GM19099 (cell line): ENCODE data around the gene ZNF280C.

Source experiments
- POLR2A ChIP-seq: IDR thresholded peaks from 3 replicates; pipeline ENCODE4 v1.6.1; 2011; ENCODE audit warnings: low read depth; ENCODE audit not compliant: insufficient read length; ENCODE audit errors: extremely low read depth

Gene ZNF280C

DNA sequence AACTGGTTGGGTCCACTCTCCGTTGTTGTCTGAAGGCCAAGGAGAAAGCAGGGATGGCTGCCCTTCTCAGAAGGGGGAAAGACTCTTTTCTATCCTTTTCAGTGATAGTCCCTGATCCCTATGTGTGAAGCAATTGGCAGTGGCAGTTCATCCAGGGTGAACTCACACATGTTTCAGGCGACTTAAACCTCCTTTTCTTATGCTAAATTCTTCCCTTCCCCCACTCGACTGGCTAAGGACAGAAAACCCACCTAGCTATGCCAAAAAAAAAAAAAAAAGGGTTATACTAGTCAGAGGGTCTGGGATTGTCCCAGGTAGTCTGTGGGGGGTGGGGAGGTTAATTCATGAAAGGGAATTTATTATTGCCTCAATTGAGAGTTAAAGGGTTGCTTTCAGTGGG lies 12.2 kb upstream of the ZNF280C start:
- no peak for TF ChIP-seq POLR2A

- no peak for TF ChIP-seq POLR2A
Measured at GRCh38 chrX:130267956-130268448, 697 bp downstream of the ZNF280C start.

GRCh38 chrX:130264573-130264972 lies 4.1 kb downstream of the ZNF280C start:
- TF ChIP-seq POLR2A, result no peak

- no peak for TF ChIP-seq POLR2A
Measured at GRCh38 chrX:130263016-130263415, 5.7 kb downstream of the ZNF280C start.

- TF ChIP-seq POLR2A, result no peak
Measured at GRCh38 chrX:130262231-130262630, 6.5 kb downstream of the ZNF280C start.

DNA sequence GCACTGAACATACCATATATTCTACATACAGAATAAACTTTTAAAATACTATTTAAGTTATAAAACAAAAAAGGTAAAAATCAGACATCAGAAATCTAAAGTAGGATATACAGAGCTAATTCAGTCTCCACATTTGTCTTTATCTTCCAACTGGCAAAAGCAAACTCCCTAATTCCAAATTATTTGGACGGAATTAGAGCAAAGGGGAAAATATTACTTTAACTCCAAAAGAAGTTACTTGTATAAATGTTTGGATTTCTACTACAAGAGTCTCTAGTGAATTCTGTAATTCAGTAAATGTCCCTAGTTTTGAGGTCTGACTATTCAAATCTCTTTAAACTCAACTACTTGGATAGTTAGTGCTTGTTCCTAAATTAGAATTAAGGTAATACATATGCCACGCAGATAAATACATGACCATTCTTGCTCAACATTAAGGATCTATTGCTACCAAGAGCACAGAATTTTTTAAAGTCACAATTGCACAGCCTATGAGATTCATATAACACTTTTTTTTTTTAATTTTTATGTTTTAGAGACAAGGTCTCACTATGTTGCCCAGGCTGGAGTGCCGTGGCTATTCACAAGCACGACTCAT lies 7.3 kb downstream of the ZNF280C start:
- TF ChIP-seq POLR2A, result no peak

- no peak for TF ChIP-seq POLR2A
Measured at GRCh38 chrX:130260316-130260715, 8.4 kb downstream of the ZNF280C start.

DNA sequence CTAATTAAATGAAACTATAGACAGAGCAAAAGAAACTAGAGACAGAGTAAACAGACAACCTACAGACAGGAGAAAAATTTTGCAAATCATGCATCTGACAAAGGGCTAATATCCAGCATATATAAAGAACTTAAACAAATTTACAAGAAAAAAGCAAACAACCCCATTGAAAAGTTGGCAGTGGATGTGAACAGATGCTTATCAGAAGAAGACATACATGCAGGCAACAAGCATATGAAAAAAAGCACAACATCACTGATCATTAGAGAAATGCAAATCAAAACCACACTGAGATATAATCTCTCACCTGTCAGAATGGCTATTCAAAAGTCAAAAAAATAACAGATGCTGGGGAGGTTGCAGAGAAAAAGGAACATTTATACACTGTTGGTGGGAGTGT lies 14.8 kb downstream of the ZNF280C start:
- TF ChIP-seq POLR2A, result no peak

DNA sequence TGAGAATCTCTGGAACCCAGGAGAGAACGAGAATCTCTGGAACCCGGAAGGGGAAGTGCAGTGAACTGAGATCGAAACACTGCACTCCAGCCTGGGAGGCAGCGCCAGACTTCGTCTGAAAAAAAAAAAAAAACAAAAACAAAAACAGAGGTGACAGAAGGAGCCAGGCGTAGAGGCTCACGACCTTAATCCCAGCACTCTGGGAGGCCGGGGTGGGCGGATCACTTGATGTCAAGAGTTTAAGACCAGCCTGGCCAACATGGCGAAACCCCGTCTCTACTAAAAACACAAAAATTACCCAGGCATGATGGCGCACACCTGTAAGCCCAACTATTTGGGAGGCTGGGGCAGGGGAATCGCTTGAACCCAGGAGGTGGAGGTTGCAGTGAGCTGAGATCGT lies 17.0 kb downstream of the ZNF280C start:
- no peak for TF ChIP-seq POLR2A

GRCh38 chrX:130247996-130248395 lies 20.7 kb downstream of the ZNF280C start:
- no peak for TF ChIP-seq POLR2A

DNA sequence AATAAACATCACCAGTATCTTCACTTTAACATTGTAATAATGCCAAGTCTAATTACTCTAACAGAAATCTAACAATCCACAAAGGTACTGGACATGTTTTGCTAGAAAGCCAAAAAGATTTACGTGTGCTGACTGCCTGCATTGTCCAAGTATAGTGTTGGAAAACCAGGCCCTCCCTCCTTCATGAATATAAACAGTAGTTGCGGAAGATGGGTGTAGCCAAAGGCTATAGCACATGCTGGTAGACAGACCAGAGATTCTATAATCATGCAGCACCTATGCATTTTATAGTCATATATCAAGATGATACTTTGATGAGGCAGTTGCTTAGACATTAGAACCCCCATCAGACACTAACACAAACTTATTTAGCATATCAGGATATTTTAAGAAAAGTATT lies 22.6 kb downstream of the ZNF280C start:
- no peak for TF ChIP-seq POLR2A

GRCh38 chrX:130245441-130245840 lies 23.3 kb downstream of the ZNF280C start:
- no peak for TF ChIP-seq POLR2A

DNA sequence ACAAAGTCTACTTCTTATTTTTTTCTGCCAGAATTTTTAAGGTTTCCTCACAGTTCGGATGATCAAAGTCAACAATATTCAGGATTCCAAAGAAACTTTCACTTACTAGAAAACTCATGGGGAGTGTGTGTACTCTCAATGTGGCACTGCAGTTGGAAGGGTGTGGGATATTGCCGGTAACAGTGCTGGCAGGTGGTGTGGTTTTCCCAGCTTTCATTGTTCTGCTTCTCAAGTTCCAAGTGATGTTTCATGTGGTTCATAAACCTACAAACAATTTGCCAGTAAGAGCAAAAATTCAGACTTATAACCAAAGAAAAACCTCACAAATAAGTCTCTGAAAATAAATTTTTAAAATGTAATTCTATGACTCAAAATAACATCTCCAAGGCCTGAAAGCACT lies 39.8 kb downstream of the ZNF280C start:
- no peak for TF ChIP-seq POLR2A

DNA sequence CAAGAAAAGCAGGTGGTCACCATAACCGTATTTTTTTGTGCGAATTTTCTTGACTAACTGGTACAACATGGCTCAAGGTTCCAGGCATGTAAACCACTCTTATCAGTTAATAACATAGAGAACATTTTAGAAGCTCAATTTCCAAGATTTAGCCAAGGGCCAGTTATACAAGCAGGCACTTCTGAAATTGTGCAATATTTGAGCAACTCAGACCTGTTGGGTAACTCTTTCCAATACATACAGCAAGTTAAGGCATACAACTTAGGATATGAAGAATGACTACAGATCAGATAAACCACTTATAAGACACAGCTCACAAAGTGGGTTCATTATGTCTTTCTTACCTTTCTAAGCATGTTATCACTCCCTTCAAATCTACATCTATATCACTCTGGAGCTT lies 43.9 kb downstream of the ZNF280C start:
- TF ChIP-seq POLR2A, result no peak

- no peak for TF ChIP-seq POLR2A
Measured at GRCh38 chrX:130216320-130216719, 52.4 kb downstream of the ZNF280C start.

GRCh38 chrX:130213376-130213775 lies 55.3 kb downstream of the ZNF280C start:
- TF ChIP-seq POLR2A, result no peak

DNA sequence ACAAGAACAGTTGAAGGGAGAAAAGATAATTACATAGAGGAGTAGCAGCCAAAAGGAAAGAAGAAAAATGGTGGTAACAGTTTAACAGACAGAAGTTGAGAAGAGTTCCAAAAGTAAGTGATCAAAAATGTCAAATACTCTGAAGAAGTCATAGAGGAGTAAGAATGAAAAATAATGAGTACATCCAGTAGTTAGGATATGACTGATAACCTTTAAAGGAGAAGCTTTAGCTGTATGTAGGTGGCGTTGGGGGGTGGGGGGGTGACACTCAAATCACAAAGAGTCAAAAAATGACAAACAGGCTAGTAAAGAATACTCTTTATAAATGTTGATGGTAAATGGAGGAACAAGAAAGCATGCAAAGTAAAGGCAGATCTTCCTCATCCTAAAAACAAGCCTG lies 56.3 kb downstream of the ZNF280C start:
- TF ChIP-seq POLR2A, result no peak

DNA sequence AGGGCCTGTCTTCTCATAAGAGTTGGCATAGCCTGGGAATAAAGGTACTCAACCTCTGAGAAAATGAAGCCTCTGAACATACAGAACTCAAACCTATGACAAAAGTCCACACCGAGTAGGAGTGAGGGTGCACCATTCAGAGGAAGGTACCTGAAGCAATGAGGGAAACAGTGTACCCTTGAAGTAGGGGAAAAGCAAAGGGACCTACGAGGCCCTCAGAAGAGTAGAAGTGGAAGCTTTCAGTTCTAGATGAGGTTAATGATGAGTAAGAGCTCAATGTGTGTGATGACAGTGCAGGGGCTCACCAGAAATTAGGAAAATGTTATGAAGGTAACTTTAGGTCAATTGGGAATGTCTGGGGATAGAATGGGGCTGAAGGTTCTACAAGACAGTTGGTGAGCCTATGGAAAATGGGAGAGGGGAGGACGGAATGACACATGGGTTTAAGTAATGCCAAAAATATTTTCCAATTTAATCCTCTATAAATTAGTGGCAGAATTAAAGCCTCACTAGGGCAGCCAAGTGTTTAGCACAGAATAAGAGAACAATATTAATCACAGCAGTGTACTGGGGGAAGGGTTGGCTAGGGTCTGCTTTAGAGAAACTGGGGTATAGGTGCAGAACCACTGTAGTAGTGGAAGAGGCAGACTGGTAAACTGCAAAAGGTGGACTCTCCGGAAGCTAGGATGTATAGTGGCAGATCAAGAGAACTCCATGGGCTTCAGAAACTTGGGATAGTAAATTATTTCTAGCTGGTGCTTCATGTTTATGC lies 57.1 kb downstream of the ZNF280C start:
- no peak for TF ChIP-seq POLR2A
